Ectodermal cell (in vitro differentiated cells): ENCODE measurements around the gene MACROD1.

Experiments used
- H3K27ac ChIP-seq: 2 replicates; pipeline ENCODE4 v1.7.0; 2013; ENCODE audit warnings: mild to moderate bottlenecking, low read depth, low read length; ENCODE audit not compliant: insufficient read depth, poor library complexity, severe bottlenecking
- H3K27me3 ChIP-seq: 2 replicates; pipeline ENCODE4 v1.7.0; 2013; ENCODE audit warnings: mild to moderate bottlenecking, low read length; ENCODE audit not compliant: insufficient read depth, control insufficient read depth, poor library complexity, severe bottlenecking
- H3K36me3 ChIP-seq: one replicate; pipeline ENCODE4 v1.7.0; 2013; ENCODE audit warnings: low read length; ENCODE audit not compliant: control insufficient read depth, insufficient read depth
- H3K4me1 ChIP-seq: one replicate; pipeline ENCODE4 v1.7.0; 2013; ENCODE audit warnings: low read length; ENCODE audit not compliant: control insufficient read depth, insufficient read depth
- H3K4me3 ChIP-seq: 2 replicates; pipeline ENCODE4 v1.7.0; 2013; ENCODE audit warnings: low read depth, low read length, control low read depth; ENCODE audit not compliant: insufficient read depth
- H3K9me3 ChIP-seq: 2 replicates; pipeline ENCODE4 v1.7.0; 2013; ENCODE audit warnings: mild to moderate bottlenecking, low read length, moderate library complexity; ENCODE audit not compliant: control insufficient read depth
- WGBS, 2 experiments: methylation state at CpG; one replicate each; pipeline ENCODE4 v1.1.7; 2013; ENCODE audit warnings: missing lambda C conversion rate in 2 of 2; 5-methylcytosine and 5-hydroxymethylcytosine counted together

MACROD1 gene

DNA sequence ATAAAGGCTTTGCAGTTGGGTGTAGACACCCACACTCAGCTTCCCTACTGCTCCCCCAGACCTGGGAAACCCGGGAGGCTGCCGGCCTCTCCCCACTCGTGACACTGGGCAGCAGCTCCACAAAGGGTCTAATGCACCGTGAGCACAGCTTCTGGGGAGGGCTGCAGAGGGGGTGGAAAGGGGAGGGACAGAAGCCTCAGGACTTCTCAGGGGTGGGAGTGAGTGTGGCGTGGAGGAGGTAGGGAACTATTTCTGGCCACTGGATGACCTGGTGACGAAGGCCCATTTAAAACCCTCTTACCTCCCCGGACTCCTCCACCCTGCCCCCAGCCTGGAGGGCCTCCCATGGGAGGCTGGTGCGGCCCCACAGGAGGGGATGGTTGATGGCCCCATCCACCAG, 56.6 kb downstream of the MACROD1 start:
- H3K27ac ChIP-seq = no peak overlapping the region
- H3K36me3 ChIP-seq = no peaks in the 10 kb centered on the region

GRCh38 chr11:64107303-64107702, 58.6 kb downstream of the MACROD1 start:
- 94% methylated on average over 9 of the region's 9 CpGs for WGBS, 2 experiments
- Histone ChIP-seq H3K4me1 (peaks cover 33% of the 10 kb centered on the region), H3K27ac (no peak overlapping the region), H3K4me3 (no peak overlapping the region), H3K27me3 (no peaks in the 10 kb centered on the region), H3K36me3 (no peaks in the 10 kb centered on the region), H3K9me3 (no peaks in the 10 kb centered on the region)

More for the DNA sequence above, 56.6 kb downstream of the MACROD1 start:
- WGBS, 2 experiments = 86 to 88% methylated on average over 8 of the region's 8 CpGs
- H3K4me3 ChIP-seq = no peak overlapping the region
- H3K27me3 ChIP-seq = no peaks in the 10 kb centered on the region
- H3K4me1 ChIP-seq = peaks cover 18% of the 10 kb centered on the region
- no peaks in the 10 kb centered on the region for H3K9me3 ChIP-seq

DNA sequence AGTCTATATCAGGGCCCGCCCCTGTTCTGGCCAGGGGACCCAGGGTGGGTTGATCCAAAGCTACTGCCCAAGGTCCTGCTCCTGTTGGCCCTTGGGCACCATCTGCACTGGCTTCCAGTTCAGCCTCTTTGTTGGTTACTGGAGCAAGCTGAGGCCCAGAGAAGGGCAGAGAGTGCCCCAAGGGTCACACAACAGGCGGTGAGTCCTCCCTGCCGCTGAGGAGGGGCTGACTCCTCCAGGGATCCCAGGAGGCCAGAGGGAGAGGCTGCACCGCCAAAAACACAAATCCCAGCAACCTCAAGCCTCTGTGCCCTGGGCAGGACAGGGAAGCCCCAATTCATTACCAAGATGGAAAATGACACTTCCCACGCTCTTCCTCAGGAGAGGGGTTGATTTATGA, 61.3 kb downstream of the MACROD1 start:
- Histone ChIP-seq H3K27ac (no peak overlapping the region), H3K4me1 (peaks cover 44% of the 10 kb centered on the region), H3K27me3 (peaks cover 5% of the 10 kb centered on the region), H3K9me3 (no peaks in the 10 kb centered on the region), H3K4me3 (no peak overlapping the region), H3K36me3 (no peaks in the 10 kb centered on the region)
- 90% methylated on average over 5 of the region's 5 CpGs for WGBS, 2 experiments

GRCh38 chr11:64103277-64103985, 62.5 kb downstream of the MACROD1 start:
- peaks cover 9% of the 10 kb centered on the region for H3K27me3 ChIP-seq
- no peak overlapping the region for H3K27ac ChIP-seq
- no peaks in the 10 kb centered on the region for H3K9me3 ChIP-seq
- WGBS, 2 experiments = 76 to 77% methylated on average over 12 to 13 of the region's 13 CpGs
- H3K4me1 ChIP-seq = peaks cover 42% of the 10 kb centered on the region
- H3K4me3 ChIP-seq = no peak overlapping the region
- no peaks in the 10 kb centered on the region for H3K36me3 ChIP-seq

- Histone ChIP-seq H3K27me3 (peaks cover 9% of the 10 kb centered on the region), H3K27ac (no peak overlapping the region), H3K4me3 (no peak overlapping the region), H3K36me3 (no peaks in the 10 kb centered on the region), H3K9me3 (no peaks in the 10 kb centered on the region), H3K4me1 (peaks cover 48% of the 10 kb centered on the region)
- WGBS, 2 experiments = 91 to 93% methylated on average over 15 of the region's 15 CpGs
Measured at GRCh38 chr11:64102005-64102738, 63.7 kb downstream of the MACROD1 start.

GRCh38 chr11:64101461-64101860, 64.5 kb downstream of the MACROD1 start:
- no peaks in the 10 kb centered on the region for H3K9me3 ChIP-seq

GRCh38 chr11:64100782-64101353, 65.0 kb downstream of the MACROD1 start:
- WGBS, 2 experiments = 86 to 88% methylated on average over 7 of the region's 7 CpGs
- Histone ChIP-seq H3K4me1 (peaks cover 52% of the 10 kb centered on the region), H3K4me3 (no peak overlapping the region), H3K36me3 (no peaks in the 10 kb centered on the region), H3K27ac (no peak overlapping the region), H3K27me3 (peaks cover 9% of the 10 kb centered on the region), H3K9me3 (no peaks in the 10 kb centered on the region)

More at GRCh38 chr11:64101461-64101860, 64.5 kb downstream of the MACROD1 start:
- Histone ChIP-seq H3K27me3 (peaks cover 9% of the 10 kb centered on the region), H3K4me3 (no peak overlapping the region), H3K36me3 (no peaks in the 10 kb centered on the region), H3K4me1 (peaks cover 48% of the 10 kb centered on the region), H3K27ac (no peak overlapping the region)
- 94 to 95% methylated on average over 19 of the region's 19 CpGs for WGBS, 2 experiments

GRCh38 chr11:64100360-64100759, 65.6 kb downstream of the MACROD1 start:
- no peak overlapping the region for H3K4me3 ChIP-seq
- WGBS, 2 experiments = 61 to 62% methylated on average over 8 of the region's 8 CpGs
- H3K27ac ChIP-seq = no peak overlapping the region
- H3K36me3 ChIP-seq = no peaks in the 10 kb centered on the region
- H3K27me3 ChIP-seq = peaks cover 9% of the 10 kb centered on the region
- H3K4me1 ChIP-seq = peaks cover 57% of the 10 kb centered on the region
- no peaks in the 10 kb centered on the region for H3K9me3 ChIP-seq

- Histone ChIP-seq H3K9me3 (no peaks in the 10 kb centered on the region), H3K27me3 (peaks cover 9% of the 10 kb centered on the region), H3K36me3 (no peaks in the 10 kb centered on the region), H3K4me3 (no peak overlapping the region), H3K4me1 (peaks cover 59% of the 10 kb centered on the region), H3K27ac (no peak overlapping the region)
- WGBS, 2 experiments = 95% methylated on average over 4 of the region's 4 CpGs
Measured at GRCh38 chr11:64099436-64099835, 66.5 kb downstream of the MACROD1 start.

DNA sequence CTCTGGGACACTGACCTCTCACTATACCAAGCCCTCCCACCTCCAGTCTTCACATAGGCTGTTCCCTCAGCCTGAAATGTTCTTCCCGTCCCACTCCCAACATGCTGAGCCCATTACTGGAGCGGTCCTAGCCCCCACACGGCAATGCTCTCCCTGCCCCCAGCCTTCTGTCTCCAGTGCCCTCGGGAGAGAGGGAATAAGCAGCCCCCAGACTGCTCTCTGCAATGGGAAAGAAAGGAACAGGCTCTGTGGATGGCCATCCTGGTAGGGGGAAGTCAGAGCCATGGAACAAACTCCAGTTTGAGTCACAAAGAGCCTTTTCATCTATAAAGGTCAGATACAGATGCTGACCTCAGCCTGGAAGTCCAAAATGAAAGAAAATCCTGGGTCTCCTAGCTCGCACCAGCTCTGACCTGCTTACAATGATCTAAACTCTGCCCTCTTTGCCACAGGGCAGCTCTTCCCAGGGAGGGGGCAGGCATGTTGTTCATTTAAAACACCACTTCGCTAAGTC, 67.5 kb downstream of the MACROD1 start:
- Histone ChIP-seq H3K27ac (no peak overlapping the region), H3K4me1 (peaks cover 54% of the 10 kb centered on the region)
- WGBS, 2 experiments = 86 to 88% methylated on average over 6 of the region's 6 CpGs

More for the DNA sequence above, 67.5 kb downstream of the MACROD1 start:
- H3K27me3 ChIP-seq = peaks cover 15% of the 10 kb centered on the region
- H3K4me3 ChIP-seq = no peak overlapping the region
- no peaks in the 10 kb centered on the region for H3K36me3 ChIP-seq
- H3K9me3 ChIP-seq = no peaks in the 10 kb centered on the region
